H1 (cell line): ENCODE data around the gene FAM193A. TPM values are rescaled to one million over a fixed set of nuclear protein-coding genes. Genes with fewer than 3 reads are reported as not detected.

ENCODE experiments used
- CTCF ChIA-PET: fragments of 300-600 bp; sonication (Branson Sonifier 250); formaldehyde crosslinking; loops from one replicate; lab custom pipeline; 2021; ENCODE audit not compliant: partially characterized antibody; lab: Charles Lee
- POLR2A ChIA-PET: fragments of 300-600 bp; sonication (Branson Sonifier 250); formaldehyde crosslinking; loops from one replicate; lab custom pipeline; 2021; ENCODE audit warnings: inconsistent platforms; ENCODE audit not compliant: partially characterized antibody; lab: Charles Lee
- DNase-seq, 2 experiments: peaks; one replicate each; pipeline versions ENCODE4 v3.0.0 to v3.0.0-alpha.2; 2010 to 2022; ENCODE audit warnings: low spot score in 2 of 2, low read depth in 1 of 2, mixed read lengths in 1 of 2
- FAIRE-seq: peaks from 2 replicates; lab custom pipeline; 2011; peaks lifted over from hg19 to GRCh38; lab: Jason Lieb, UNC
- H2AFZ ChIP-seq: 2 replicates; pipeline ENCODE4 v1.8.1; 2012; ENCODE audit warnings: low read length, inconsistent platforms
- H2AK5ac ChIP-seq: 2 replicates; pipeline ENCODE4 v1.6.1; 2013; ENCODE audit warnings: low read depth, low read length
- H2BK120ac ChIP-seq: replicated peaks from 2 replicates; pipeline ENCODE3; 2013; ENCODE audit warnings: low read depth, low read length, inconsistent platforms
- H2BK12ac ChIP-seq: 2 replicates; pipeline ENCODE4 v1.6.1; 2013; ENCODE audit warnings: low read depth, low read length
- H2BK15ac ChIP-seq: 2 replicates; pipeline ENCODE4 v1.6.1; 2013; ENCODE audit warnings: low read length
- H2BK20ac ChIP-seq: 2 replicates; pipeline ENCODE4 v1.6.1; 2013; ENCODE audit warnings: low read length
- H2BK5ac ChIP-seq: 2 replicates; pipeline ENCODE4 v1.6.1; 2013; ENCODE audit warnings: low read depth, low read length
- H3K14ac ChIP-seq: 2 replicates; pipeline ENCODE4 v1.6.1; 2013; ENCODE audit warnings: inconsistent platforms; ENCODE audit not compliant: insufficient read length
- H3K18ac ChIP-seq: 2 replicates; pipeline ENCODE4 v1.6.1; 2013; ENCODE audit warnings: low read length; ENCODE audit errors: extremely low read depth
- H3K23ac ChIP-seq: 2 replicates; pipeline ENCODE4 v1.6.1; 2013; ENCODE audit warnings: inconsistent platforms; ENCODE audit not compliant: insufficient read length
- H3K23me2 ChIP-seq: 2 replicates; pipeline ENCODE4 v1.6.1; 2013; ENCODE audit warnings: low read depth, low read length
- H3K27ac ChIP-seq: 2 replicates; pipeline ENCODE4 v1.6.1; 2011; ENCODE audit warnings: low read depth, low read length, inconsistent platforms
- H3K27me3 ChIP-seq, 4 experiments: replicated peaks in 1 of 4; 1 replicate in 1 of 4; 2 replicates in 3 of 4; pipeline versions ENCODE4 v1.6.1 to v1.8.1; 2011 to 2013; ENCODE audit warnings: low read length in 3 of 4, mild to moderate bottlenecking in 3 of 4, inconsistent platforms in 2 of 4, mixed read lengths in 2 of 4, moderate library complexity in 1 of 4; ENCODE audit not compliant: control insufficient read depth in 3 of 4, insufficient read depth in 3 of 4; ENCODE audit errors: extremely low read depth in 1 of 4
- H3K36me3 ChIP-seq, 4 experiments: 2 replicates each; pipeline versions ENCODE4 v1.6.1 to v1.8.1; 2011 to 2013; ENCODE audit warnings: mild to moderate bottlenecking in 4 of 4, low read length in 3 of 4, moderate library complexity in 2 of 4, control low read depth in 1 of 4, inconsistent platforms in 1 of 4; ENCODE audit not compliant: insufficient read depth in 4 of 4, control insufficient read depth in 2 of 4
- H3K4ac ChIP-seq: replicated peaks from 2 replicates; pipeline ENCODE3; 2013; ENCODE audit warnings: low read length, low read depth, mixed read lengths, inconsistent platforms; ENCODE audit not compliant: insufficient read length
- H3K4me1 ChIP-seq, 4 experiments: replicated peaks in 1 of 4; 1 replicate in 1 of 4; 2 replicates in 3 of 4; pipeline versions ENCODE4 v1.6.1 to v1.8.1; 2011 to 2013; ENCODE audit warnings: low read length in 3 of 4, inconsistent platforms in 2 of 4, mixed read lengths in 1 of 4; ENCODE audit not compliant: insufficient read depth in 4 of 4, control insufficient read depth in 3 of 4
- H3K4me2 ChIP-seq, 2 experiments: 2 replicates each; pipeline versions ENCODE4 v1.6.1 to v1.8.1; 2011 to 2013; ENCODE audit warnings: low read depth in 2 of 2, low read length in 2 of 2, control low read depth in 1 of 2, inconsistent platforms in 1 of 2, mild to moderate bottlenecking in 1 of 2; ENCODE audit not compliant: insufficient read depth in 1 of 2
- H3K4me3 ChIP-seq, 4 experiments: fragments of 200-600, 300-600 bp in 1 of 4; sonication (generic), shearing (Covaris generic), sonication (Bioruptor Twin) in 1 of 4; 2 replicates each; pipeline versions ENCODE4 v1.5.1 to v1.8.1; 2011 to 2016; ENCODE audit warnings: low read length in 4 of 4, low read depth in 3 of 4, control low read depth in 2 of 4, inconsistent platforms in 2 of 4, mild to moderate bottlenecking in 2 of 4, mixed read lengths in 1 of 4, moderate library complexity in 1 of 4; ENCODE audit not compliant: insufficient read depth in 2 of 4; ENCODE audit errors: extremely low read depth in 1 of 4
- H3K56ac ChIP-seq: replicated peaks from 2 replicates; pipeline ENCODE3; 2013; ENCODE audit warnings: low read depth, mild to moderate bottlenecking, mixed read lengths, low read length, inconsistent platforms; ENCODE audit not compliant: insufficient read length
- H3K79me1 ChIP-seq: 2 replicates; pipeline ENCODE4 v1.6.1; 2013; ENCODE audit warnings: low read depth, low read length, control low read depth
- H3K79me2 ChIP-seq, 2 experiments: 2 replicates each; pipeline versions ENCODE4 v1.6.1 to v1.8.1; 2012 to 2013; ENCODE audit warnings: low read length in 2 of 2, mild to moderate bottlenecking in 2 of 2, inconsistent platforms in 1 of 2; ENCODE audit not compliant: insufficient read depth in 2 of 2, control insufficient read depth in 1 of 2
- H3K9ac ChIP-seq, 4 experiments: replicated peaks in 1 of 4; 1 replicate in 1 of 4; 2 replicates in 3 of 4; pipeline versions ENCODE4 v1.6.1 to v1.8.1; 2011 to 2013; ENCODE audit warnings: low read depth in 3 of 4, low read length in 3 of 4, control low read depth in 2 of 4, mild to moderate bottlenecking in 2 of 4, moderate library complexity in 2 of 4, inconsistent platforms in 1 of 4; ENCODE audit errors: extremely low read depth in 1 of 4
- H3K9me3 ChIP-seq, 2 experiments: 2 replicates each; pipeline versions ENCODE4 v1.6.1 to v1.8.1; 2012 to 2013; ENCODE audit warnings: mild to moderate bottlenecking in 2 of 2, moderate library complexity in 2 of 2, control low read depth in 1 of 2, inconsistent platforms in 1 of 2, low read depth in 1 of 2, low read length in 1 of 2, mixed read lengths in 1 of 2; ENCODE audit not compliant: insufficient read depth in 2 of 2
- H4K20me1 ChIP-seq, 2 experiments: replicated peaks in 1 of 2; 2 replicates each; pipeline versions ENCODE3 to v1.8.1; 2011 to 2013; ENCODE audit warnings: inconsistent platforms in 2 of 2, low read length in 2 of 2, mild to moderate bottlenecking in 1 of 2; ENCODE audit not compliant: insufficient read depth in 2 of 2, control insufficient read depth in 1 of 2
- H4K5ac ChIP-seq: 2 replicates; pipeline ENCODE4 v1.6.1; 2013; ENCODE audit warnings: low read length, low read depth, mixed read lengths, inconsistent platforms; ENCODE audit not compliant: insufficient read length
- H4K8ac ChIP-seq: 2 replicates; pipeline ENCODE4 v1.8.0; 2013; ENCODE audit warnings: mild to moderate bottlenecking, moderate library complexity, low read length, inconsistent platforms; ENCODE audit not compliant: insufficient read depth; ENCODE audit errors: extremely low read depth
- H4K91ac ChIP-seq: replicated peaks from 2 replicates; pipeline ENCODE3; 2013; ENCODE audit warnings: low read length, mixed read lengths, inconsistent platforms; ENCODE audit not compliant: insufficient read length
- ATF3 ChIP-seq: IDR thresholded peaks from 2 replicates; pipeline ENCODE4 v1.6.1; 2011; ENCODE audit warnings: low read depth, mild to moderate bottlenecking, low read length; ENCODE audit not compliant: insufficient read depth
- BRCA1 ChIP-seq: IDR thresholded peaks from 2 replicates; pipeline ENCODE4 v1.6.1; 2012; ENCODE audit warnings: low read depth, low read length, improper control_type of control experiment
- FOSL1 ChIP-seq: IDR thresholded peaks from 2 replicates; pipeline ENCODE4 v1.6.1; 2011; ENCODE audit warnings: mild to moderate bottlenecking, low read depth, low read length, moderate library complexity; ENCODE audit not compliant: insufficient read depth
- HDAC2 ChIP-seq, 2 experiments: fragments of 300-600 bp in 1 of 2; sonication (generic) in 1 of 2; IDR thresholded peaks; 2 replicates each; pipeline ENCODE4 v1.6.1; 2011 to 2012; ENCODE audit warnings: low read depth in 2 of 2, low read length in 2 of 2, mild to moderate bottlenecking in 2 of 2, moderate library complexity in 2 of 2, borderline replicate concordance in 1 of 2, inconsistent platforms in 1 of 2
- JUND ChIP-seq: IDR thresholded peaks from 2 replicates; pipeline ENCODE4 v1.6.1; 2011; ENCODE audit warnings: mild to moderate bottlenecking, improper control_type of control experiment, low read length
- KDM5A ChIP-seq: fragments of 200-600 bp; IDR thresholded peaks from 2 replicates; pipeline ENCODE4 v1.7.1; 2012; ENCODE audit warnings: mild to moderate bottlenecking, low read length, inconsistent platforms, mixed read lengths
- MAFK ChIP-seq: IDR thresholded peaks from 2 replicates; pipeline ENCODE4 v1.6.1; 2012; ENCODE audit warnings: low read depth, mild to moderate bottlenecking, improper control_type of control experiment, low read length
- NRF1 ChIP-seq: IDR thresholded peaks from 2 replicates; pipeline ENCODE4 v1.6.1; 2011; ENCODE audit warnings: mild to moderate bottlenecking, low read depth, low read length, improper control_type of control experiment
- POLR2AphosphoS5 ChIP-seq: IDR thresholded peaks from 2 replicates; pipeline ENCODE4 v1.6.1; 2011; ENCODE audit warnings: low read depth, low read length
- POU5F1 ChIP-seq: IDR thresholded peaks from 2 replicates; pipeline ENCODE4 v1.6.1; 2011; ENCODE audit warnings: low read depth, mild to moderate bottlenecking, low read length, moderate library complexity
- SP1 ChIP-seq: IDR thresholded peaks from 2 replicates; pipeline ENCODE4 v1.6.1; 2011; ENCODE audit warnings: low read depth, low read length
- SRF ChIP-seq: IDR thresholded peaks from 2 replicates; pipeline ENCODE4 v1.6.1; 2011; ENCODE audit warnings: mild to moderate bottlenecking, low read depth, low read length, moderate library complexity
- WGBS, 2 experiments: shearing (Covaris generic) in 1 of 2; methylation state at CpG; one replicate each; pipeline versions ENCODE4 v1.1.6 to v1.1.7; 2013 to 2015; ENCODE audit warnings: low lambda C conversion rate in 2 of 2, mixed read lengths in 2 of 2, inconsistent platforms in 1 of 2, low coverage in 1 of 2, missing lambda C conversion rate in 1 of 2; ENCODE audit not compliant: insufficient replicate concordance in 2 of 2, insufficient coverage in 1 of 2, insufficient read length in 1 of 2; ENCODE audit errors: extremely low coverage in 1 of 2, missing lambda C conversion rate in 1 of 2; 5-methylcytosine and 5-hydroxymethylcytosine counted together
- polyA plus RNA-seq, 7 experiments: library from polyadenylated mRNA; depleted of rRNA in 3 of 7; stranded (reverse) in 5 of 7; unstranded in 2 of 7; fragments of >200 nt in 5 of 7; fragments of 200-250 nt in 2 of 7; gene quantifications; 1 replicate in 5 of 7; 2 replicates in 1 of 7; 4 replicates in 1 of 7; pipeline versions ENCODE4 v1.2.1 to v1.2.3, GENCODE V29; 2011 to 2013; ENCODE audit warnings: missing spikeins in 2 of 7, mixed read lengths in 2 of 7
- total RNA-seq: library from RNA; stranded (reverse); fragmentation: NEBNext Ultra II Directional; extraction: Animal tissue kit (Norgen Biotek cat#: 25700); gene quantifications from 2 replicates; pipeline ENCODE4 v1.2.1, GENCODE V29; 2021

Gene FAM193A
- total and polyA plus RNA-seq, 2 of the 8 experiments (the other 6 are each of a cell fraction or from before 2014, with no cell fraction given) = 8.7 to 26.2 TPM

GRCh38 chr4:2721586-2721985 lies 185.1 kb downstream of the FAM193A start:
- Histone ChIP-seq H3K4me3 (no peak overlapping the region), H3K23ac (no peak overlapping the region), H4K20me1 (peaks cover 0 to 4% of the 10 kb centered on the region in 2 experiments), H3K4me1 (no peaks in the 10 kb centered on the region), H3K27me3 (no peaks in the 10 kb centered on the region), H2AK5ac (no peak overlapping the region), H3K9me3 (no peaks in the 10 kb centered on the region), H3K79me1 (no peaks in the 10 kb centered on the region), H2BK120ac (no peak overlapping the region), H3K4ac (no peak overlapping the region), H2BK15ac (no peak overlapping the region), H4K5ac (no peak overlapping the region), H3K14ac (no peak overlapping the region), H2BK20ac (no peak overlapping the region), H3K23me2 (no peaks in the 10 kb centered on the region), H4K91ac (no peak overlapping the region), H3K18ac (no peak overlapping the region), H3K9ac (no peak overlapping the region), H3K79me2 (no peaks in the 10 kb centered on the region), H2AFZ (no peak overlapping the region), H3K4me2 (no peak overlapping the region), H3K27ac (no peak overlapping the region), H2BK12ac (no peak overlapping the region), H2BK5ac (no peak overlapping the region), H3K56ac (no peak overlapping the region), H3K36me3 (peaks cover 2 to 35% (median 8%) of the 10 kb centered on the region in 4 experiments; a peak in 7 of 8 replicates), H4K8ac (no peak overlapping the region)
- ChIA-PET POLR2A (no interaction called here), CTCF (no interaction called here)
- TF ChIP-seq SRF (no peak), POLR2AphosphoS5 (no peak), POU5F1 (no peak), SP1 (no peak), BRCA1 (no peak), NRF1 (no peak), JUND (no peak), FOSL1 (no peak), HDAC2 (IDR thresholded peaks at IDR 0.05; ENCODE audit: borderline replicate concordance in 1 of 2, low read depth in 2 of 2, low read length in 2 of 2) (no peak), MAFK (no peak), KDM5A (no peak), ATF3 (no peak)
- DNase-seq (no peak), FAIRE-seq (no peak)
- 87% methylated on average over 11 of the region's 11 CpGs; no CpG with 5 or more reads in 1 of the 2 experiments for WGBS, 2 experiments
